Neural cell (in vitro differentiated cells): ENCODE measurements around the gene DNM2. TPM values are rescaled to one million over a fixed set of nuclear protein-coding genes. Genes with fewer than 3 reads are reported as not detected.
A peak's percentile ranks its signal among the peaks of the same experiment; 100 is the strongest.

ENCODE experiments used
- H2AFZ ChIP-seq: fragments of 200-600, 300-800 bp; sonication (generic), shearing (Covaris generic); 2 replicates; pipeline ENCODE4 v1.6.0; 2014; ENCODE audit warnings: low read depth, mild to moderate bottlenecking, antibody characterized with exemption, low read length, moderate library complexity
- H3F3A ChIP-seq: fragments of 200-600 bp; shearing (Covaris generic); 2 replicates; pipeline ENCODE4 v1.6.1; 2016; ENCODE audit warnings: mild to moderate bottlenecking, moderate library complexity, mixed read lengths, antibody characterized with exemption, low read length; ENCODE audit not compliant: insufficient read depth, poor library complexity, severe bottlenecking
- H3K27ac ChIP-seq: fragments of 200-600, 300-800 bp; sonication (generic), shearing (Covaris generic); 2 replicates; pipeline ENCODE4 v1.5.1; 2014; ENCODE audit warnings: mild to moderate bottlenecking, low read length, moderate library complexity
- H3K27me3 ChIP-seq: fragments of 300-800, 200-600 bp; sonication (generic), shearing (Covaris generic); 2 replicates; pipeline ENCODE4 v1.6.0; 2014; ENCODE audit warnings: mild to moderate bottlenecking, low read depth, low read length, moderate library complexity; ENCODE audit not compliant: insufficient read depth
- H3K36me3 ChIP-seq: fragments of 300-800, 200-600 bp; sonication (generic), shearing (Covaris generic); 2 replicates; pipeline ENCODE4 v1.5.1; 2014; ENCODE audit warnings: mild to moderate bottlenecking, antibody characterized with exemption, low read length, moderate library complexity; ENCODE audit not compliant: insufficient read depth
- H3K4me2 ChIP-seq: fragments of 300-800, 200-600 bp; sonication (generic), shearing (Covaris generic); 2 replicates; pipeline ENCODE4 v1.6.0; 2014; ENCODE audit warnings: mild to moderate bottlenecking, low read length
- H3K4me3 ChIP-seq: fragments of 300-800, 200-600 bp; sonication (generic), shearing (Covaris generic); 2 replicates; pipeline ENCODE4 v1.5.1; 2014; ENCODE audit warnings: mild to moderate bottlenecking, low read length, moderate library complexity
- H3K79me2 ChIP-seq: fragments of 200-600 bp; shearing (Covaris generic); replicated peaks from 2 replicates; pipeline ENCODE4 v1.6.0; 2014; ENCODE audit warnings: mild to moderate bottlenecking, low read length, moderate library complexity; ENCODE audit not compliant: insufficient read depth
- H3K9ac ChIP-seq: fragments of 300-800, 200-600 bp; sonication (generic), shearing (Covaris generic); 2 replicates; pipeline ENCODE4 v1.6.1; 2016; ENCODE audit warnings: mild to moderate bottlenecking, low read length, mixed read lengths
- H3K9me2 ChIP-seq: fragments of 200-600 bp; shearing (Covaris generic); 2 replicates; pipeline ENCODE4 v1.6.1; 2016; ENCODE audit warnings: mild to moderate bottlenecking, low read length, mixed read lengths; ENCODE audit not compliant: insufficient read depth
- H3K9me3 ChIP-seq: fragments of 200-600, 300-800 bp; sonication (generic), shearing (Covaris generic); 2 replicates; pipeline ENCODE4 v1.6.1; 2016; ENCODE audit warnings: mild to moderate bottlenecking, mixed run types, low read length, moderate library complexity, mixed read lengths
- H4K20me1 ChIP-seq: fragments of 200-600 bp; shearing (Covaris generic); 2 replicates; pipeline ENCODE4 v1.6.1; 2016; ENCODE audit warnings: mild to moderate bottlenecking, mixed run types; ENCODE audit not compliant: insufficient read depth
- EP300 ChIP-seq: fragments of 450-650 bp; conservative IDR thresholded peaks from 2 replicates; pipeline ENCODE4 v1.6.1; 2014; ENCODE audit warnings: antibody characterized with exemption, mild to moderate bottlenecking, moderate library complexity; ENCODE audit not compliant: poor library complexity, severe bottlenecking
- EZH2 ChIP-seq: fragments of 200-600, 300-800 bp; shearing (Covaris generic), sonication (generic); IDR thresholded peaks from 2 replicates; pipeline ENCODE4 v1.6.1; 2014; ENCODE audit warnings: antibody characterized with exemption, low read length, borderline replicate concordance, mild to moderate bottlenecking; ENCODE audit not compliant: insufficient read depth, poor library complexity, severe bottlenecking
- MXI1 ChIP-seq: fragments of 450-650 bp; conservative IDR thresholded peaks from 2 replicates; pipeline ENCODE4 v1.6.1; 2014; ENCODE audit warnings: antibody characterized with exemption, mild to moderate bottlenecking; ENCODE audit not compliant: poor library complexity, severe bottlenecking
- POLR2AphosphoS5 ChIP-seq: IDR thresholded peaks from 2 replicates; pipeline ENCODE4 v1.6.1; 2012
- RAD21 ChIP-seq: fragments of 450-650 bp; conservative IDR thresholded peaks from 2 replicates; pipeline ENCODE4 v1.6.1; 2014; ENCODE audit warnings: antibody characterized with exemption, mild to moderate bottlenecking, moderate library complexity
- SMC3 ChIP-seq: fragments of 450-650 bp; conservative IDR thresholded peaks from 2 replicates; pipeline ENCODE4 v1.6.1; 2014; ENCODE audit warnings: antibody characterized with exemption, mild to moderate bottlenecking, moderate library complexity; ENCODE audit not compliant: poor library complexity
- TAF1 ChIP-seq: IDR thresholded peaks from 2 replicates; pipeline ENCODE4 v1.6.1; 2012; ENCODE audit warnings: low read depth
- polyA minus RNA-seq: library from RNA; depleted of rRNA, polyadenylated mRNA; stranded (reverse); fragments of >200 nt; gene quantifications from 2 replicates; pipeline ENCODE4 v1.2.3, GENCODE V29; 2014
- polyA plus RNA-seq: library from polyadenylated mRNA; depleted of rRNA; stranded (reverse); fragments of >200 nt; gene quantifications from 2 replicates; pipeline ENCODE4 v1.2.3, GENCODE V29; 2014
- TF ChIP-seq, protein P1 (sequence below): IDR thresholded peaks from 2 replicates; pipeline ENCODE4 v1.6.1; 2012; ENCODE audit warnings: borderline replicate concordance
- TF ChIP-seq, protein P2 (sequence below): fragments of 450-650 bp; IDR thresholded peaks from 2 replicates; pipeline ENCODE4 v1.5.1; 2014; ENCODE audit warnings: antibody characterized with exemption, mild to moderate bottlenecking, moderate library complexity; ENCODE audit not compliant: poor library complexity, severe bottlenecking

Gene DNM2
- polyA plus RNA-seq (31.4 and 34.8 TPM in 2 replicates), polyA minus RNA-seq (71.5 and 91.1 TPM in 2 replicates)

DNA sequence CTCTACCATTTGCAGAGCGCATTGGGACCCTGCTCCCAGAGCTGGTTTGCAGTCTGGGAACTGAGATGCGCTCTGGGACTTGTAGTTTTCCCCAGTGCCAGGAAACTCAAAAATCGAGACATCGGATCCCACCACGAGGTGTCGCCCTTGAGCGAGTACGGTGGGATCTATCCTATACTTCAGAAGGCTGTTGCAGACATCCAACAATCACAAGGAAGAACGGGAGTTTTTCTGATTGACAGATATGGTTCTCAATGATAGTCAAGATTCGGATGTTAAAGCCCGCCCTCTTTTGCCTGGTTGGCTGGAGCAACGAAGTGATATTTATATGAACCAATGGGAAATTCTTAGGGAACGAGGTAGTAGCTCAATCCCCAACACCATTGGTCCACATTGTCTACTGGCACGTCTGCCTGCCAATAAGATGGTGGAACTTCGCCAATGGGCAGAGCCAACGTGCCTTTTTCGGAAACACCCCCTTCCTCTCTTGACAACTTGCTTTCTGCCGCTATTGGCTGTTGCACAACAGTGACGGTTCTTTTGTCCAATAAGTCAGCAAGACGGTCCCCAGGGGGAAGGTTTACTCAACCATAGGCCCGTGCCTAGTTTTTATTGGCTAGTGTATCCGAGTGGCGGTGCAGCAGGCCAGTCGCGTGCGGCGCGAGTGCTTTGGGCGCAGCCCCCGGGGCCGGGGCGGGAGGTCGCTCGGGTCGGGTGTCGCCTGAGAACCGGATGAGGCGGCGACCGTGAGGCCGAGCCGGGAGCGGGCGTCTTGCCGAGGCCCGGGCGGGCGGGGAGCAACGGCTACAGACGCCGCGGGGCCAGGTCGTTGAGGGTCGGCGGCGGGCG, at the start of gene DNM2:
Gene DNM2 (plus strand): TSS at position 724 of the 849 bp plus-strand sequence. CDS start 164 bp downstream, outside the sequence.
- H3K36me3 ChIP-seq, result no peaks in the 10 kb centered on the region
- no peaks in the 10 kb centered on the region for H3K27me3 ChIP-seq

DNA sequence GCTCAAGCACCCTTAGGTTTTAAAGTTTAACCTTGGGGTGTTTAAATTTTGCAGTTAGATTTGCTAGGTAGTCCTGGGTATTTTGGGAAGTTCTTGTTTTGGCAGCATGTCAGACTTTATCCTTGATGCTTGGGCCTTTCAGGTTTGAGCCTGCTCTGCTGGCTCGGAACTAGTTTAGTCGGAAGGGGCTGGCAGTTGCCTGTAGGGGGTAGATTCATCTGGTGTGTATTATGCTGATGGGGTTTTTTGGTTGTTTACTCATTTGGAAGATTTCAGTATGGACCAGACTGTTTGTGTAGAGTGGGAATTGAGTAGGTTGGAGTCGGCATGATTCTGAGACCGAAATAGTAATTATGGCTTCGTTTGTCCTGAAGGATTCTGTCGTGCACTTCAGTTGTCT, 48.6 kb upstream of the DNM2 start:
- peaks cover 7% of the 10 kb centered on the region for H3K36me3 ChIP-seq
- H3K9me3 ChIP-seq, result no peaks in the 10 kb centered on the region
- H3F3A ChIP-seq, result no peaks in the 10 kb centered on the region
- H3K27me3 ChIP-seq, result no peaks in the 10 kb centered on the region
- no peak overlapping the region for H3K4me3 ChIP-seq
- H2AFZ ChIP-seq, result no peak overlapping the region
- H3K4me2 ChIP-seq, result no peak overlapping the region
- no peaks in the 10 kb centered on the region for H3K9me2 ChIP-seq
- H3K9ac ChIP-seq, result no peak overlapping the region
- peaks cover 55% of the 10 kb centered on the region for H4K20me1 ChIP-seq
- no peak overlapping the region for H3K27ac ChIP-seq
- H3K79me2 ChIP-seq, result peaks cover 85% of the 10 kb centered on the region
- TF ChIP-seq MXI1, result no peak
- TF ChIP-seq POLR2AphosphoS5, result no peak
- TF ChIP-seq, protein P1, sequence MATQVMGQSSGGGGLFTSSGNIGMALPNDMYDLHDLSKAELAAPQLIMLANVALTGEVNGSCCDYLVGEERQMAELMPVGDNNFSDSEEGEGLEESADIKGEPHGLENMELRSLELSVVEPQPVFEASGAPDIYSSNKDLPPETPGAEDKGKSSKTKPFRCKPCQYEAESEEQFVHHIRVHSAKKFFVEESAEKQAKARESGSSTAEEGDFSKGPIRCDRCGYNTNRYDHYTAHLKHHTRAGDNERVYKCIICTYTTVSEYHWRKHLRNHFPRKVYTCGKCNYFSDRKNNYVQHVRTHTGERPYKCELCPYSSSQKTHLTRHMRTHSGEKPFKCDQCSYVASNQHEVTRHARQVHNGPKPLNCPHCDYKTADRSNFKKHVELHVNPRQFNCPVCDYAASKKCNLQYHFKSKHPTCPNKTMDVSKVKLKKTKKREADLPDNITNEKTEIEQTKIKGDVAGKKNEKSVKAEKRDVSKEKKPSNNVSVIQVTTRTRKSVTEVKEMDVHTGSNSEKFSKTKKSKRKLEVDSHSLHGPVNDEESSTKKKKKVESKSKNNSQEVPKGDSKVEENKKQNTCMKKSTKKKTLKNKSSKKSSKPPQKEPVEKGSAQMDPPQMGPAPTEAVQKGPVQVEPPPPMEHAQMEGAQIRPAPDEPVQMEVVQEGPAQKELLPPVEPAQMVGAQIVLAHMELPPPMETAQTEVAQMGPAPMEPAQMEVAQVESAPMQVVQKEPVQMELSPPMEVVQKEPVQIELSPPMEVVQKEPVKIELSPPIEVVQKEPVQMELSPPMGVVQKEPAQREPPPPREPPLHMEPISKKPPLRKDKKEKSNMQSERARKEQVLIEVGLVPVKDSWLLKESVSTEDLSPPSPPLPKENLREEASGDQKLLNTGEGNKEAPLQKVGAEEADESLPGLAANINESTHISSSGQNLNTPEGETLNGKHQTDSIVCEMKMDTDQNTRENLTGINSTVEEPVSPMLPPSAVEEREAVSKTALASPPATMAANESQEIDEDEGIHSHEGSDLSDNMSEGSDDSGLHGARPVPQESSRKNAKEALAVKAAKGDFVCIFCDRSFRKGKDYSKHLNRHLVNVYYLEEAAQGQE, result no peak
- no peak for TF ChIP-seq TAF1
- no peak for TF ChIP-seq RAD21
- TF ChIP-seq EP300, result no peak
- no peak for TF ChIP-seq SMC3
- no peak for TF ChIP-seq EZH2

More for the DNA sequence above, at the start of gene DNM2:
- Histone ChIP-seq H3K9me2 (no peaks in the 10 kb centered on the region), H2AFZ (no peak within 1 kb of the TSS), H3F3A (no peaks in the 10 kb centered on the region), H3K9ac (peak within 1 kb of the TSS; percentile 83), H4K20me1 (peaks cover 16% of the 10 kb centered on the region), H3K4me2 (peak within 1 kb of the TSS; percentile 96), H3K27ac (peak within 1 kb of the TSS; percentile 78), H3K4me3 (peak within 1 kb of the TSS; percentile 97), H3K79me2 (peaks cover 35% of the 10 kb centered on the region), H3K9me3 (no peaks in the 10 kb centered on the region)
- TF ChIP-seq, protein P1, result no peak
- TF ChIP-seq TAF1, result peak; percentile 63
- TF ChIP-seq POLR2AphosphoS5, result peak; percentile 86
- TF ChIP-seq, protein P2, sequence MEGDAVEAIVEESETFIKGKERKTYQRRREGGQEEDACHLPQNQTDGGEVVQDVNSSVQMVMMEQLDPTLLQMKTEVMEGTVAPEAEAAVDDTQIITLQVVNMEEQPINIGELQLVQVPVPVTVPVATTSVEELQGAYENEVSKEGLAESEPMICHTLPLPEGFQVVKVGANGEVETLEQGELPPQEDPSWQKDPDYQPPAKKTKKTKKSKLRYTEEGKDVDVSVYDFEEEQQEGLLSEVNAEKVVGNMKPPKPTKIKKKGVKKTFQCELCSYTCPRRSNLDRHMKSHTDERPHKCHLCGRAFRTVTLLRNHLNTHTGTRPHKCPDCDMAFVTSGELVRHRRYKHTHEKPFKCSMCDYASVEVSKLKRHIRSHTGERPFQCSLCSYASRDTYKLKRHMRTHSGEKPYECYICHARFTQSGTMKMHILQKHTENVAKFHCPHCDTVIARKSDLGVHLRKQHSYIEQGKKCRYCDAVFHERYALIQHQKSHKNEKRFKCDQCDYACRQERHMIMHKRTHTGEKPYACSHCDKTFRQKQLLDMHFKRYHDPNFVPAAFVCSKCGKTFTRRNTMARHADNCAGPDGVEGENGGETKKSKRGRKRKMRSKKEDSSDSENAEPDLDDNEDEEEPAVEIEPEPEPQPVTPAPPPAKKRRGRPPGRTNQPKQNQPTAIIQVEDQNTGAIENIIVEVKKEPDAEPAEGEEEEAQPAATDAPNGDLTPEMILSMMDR, result peak; percentile 99
- TF ChIP-seq RAD21, result peak; percentile 81
- peak; percentile 80 for TF ChIP-seq SMC3
- TF ChIP-seq EP300, result peak; percentile 64
- TF ChIP-seq MXI1, result no peak
- no peak for TF ChIP-seq EZH2
